K562 (cell line): Measurements from ENCODE around the gene SPNS2.

Experiments used
- DPF2 ChIP-seq: fragments of 450-650 bp; IDR thresholded peaks from 2 replicates; pipeline ENCODE4 v1.6.1; 2016
- ETV6 ChIP-seq, 3 experiments: fragments of 150-350 bp in 1 of 3; sonication (generic) in 1 of 3; formaldehyde crosslinking in 1 of 3; IDR thresholded peaks; 2 replicates each; pipeline versions ENCODE4 v1.6.1 to v1.8.0; 2014 to 2022; ENCODE audit warnings: borderline replicate concordance in 2 of 3, low read depth in 2 of 3, antibody characterized with exemption in 1 of 3, low read length in 1 of 3, mild to moderate bottlenecking in 1 of 3, missing genetic modification reagents in 1 of 3
- HDAC6 ChIP-seq: IDR thresholded peaks from 2 replicates; pipeline ENCODE4 v1.6.1; 2012; ENCODE audit warnings: low read depth, mild to moderate bottlenecking, control low read depth, inconsistent platforms, low read length, moderate library complexity
- NCOR1 ChIP-seq: fragments of 450-650 bp; IDR thresholded peaks from 2 replicates; pipeline ENCODE4 v1.6.1; 2016; ENCODE audit warnings: mild to moderate bottlenecking, moderate library complexity
- POLR2A ChIP-seq: fragments of 450-650 bp; conservative IDR thresholded peaks from 2 replicates; pipeline ENCODE4 v1.6.1; 2016
- SAFB ChIP-seq: fragments of 200-400 bp; formaldehyde crosslinking; IDR thresholded peaks from 2 replicates; pipeline ENCODE4 v1.6.1; 2017; ENCODE audit warnings: low read depth, low read length, borderline replicate concordance
- ZNF444 ChIP-seq: fragments of 250-450 bp; sonication (Bioruptor Pico); IDR thresholded peaks from 2 replicates; pipeline ENCODE4 v1.4.0; 2020; ENCODE audit warnings: mild to moderate bottlenecking, moderate library complexity
- TF ChIP-seq, protein P1 (sequence below): fragments of 450-650 bp; IDR thresholded peaks from 2 replicates; pipeline ENCODE4 v1.6.1; 2017; ENCODE audit warnings: mild to moderate bottlenecking, moderate library complexity
- TF ChIP-seq, protein P2 (sequence below), 3 experiments: IDR thresholded peaks in 2 of 3; conservative IDR thresholded peaks in 1 of 3; 2 replicates each; pipeline ENCODE4 v1.5.1; 2011 to 2012; ENCODE audit warnings: low read length in 3 of 3, mild to moderate bottlenecking in 3 of 3, control low read depth in 2 of 3, improper control_type of control experiment in 1 of 3, inconsistent platforms in 1 of 3, low read depth in 1 of 3, mixed read lengths in 1 of 3, moderate library complexity in 1 of 3; ENCODE audit not compliant: insufficient read depth in 2 of 3
- TF ChIP-seq, protein P3 (sequence below), 2 experiments: fragments of 450-650 bp; IDR thresholded peaks; 2 replicates each; pipeline ENCODE4 v1.6.1; 2016; ENCODE audit warnings: mild to moderate bottlenecking in 2 of 2, borderline replicate concordance in 1 of 2, low read depth in 1 of 2, moderate library complexity in 1 of 2
- TF ChIP-seq, protein P4 (sequence below): fragments of 250-450 bp; sonication (Bioruptor Pico); IDR thresholded peaks from 2 replicates; pipeline ENCODE4 v1.4.0; 2020; ENCODE audit warnings: borderline replicate concordance
- TF ChIP-seq, protein P5 (sequence below): sonication (generic); formaldehyde crosslinking; IDR thresholded peaks from 2 replicates; pipeline ENCODE4 v1.5.0; 2020; ENCODE audit warnings: missing genetic modification reagents
- TF ChIP-seq, protein P6 (sequence below): sonication (generic); formaldehyde crosslinking; IDR thresholded peaks from 2 replicates; pipeline ENCODE4 v1.8.1; 2023; ENCODE audit warnings: mild to moderate bottlenecking, missing genetic modification reagents

DNA sequence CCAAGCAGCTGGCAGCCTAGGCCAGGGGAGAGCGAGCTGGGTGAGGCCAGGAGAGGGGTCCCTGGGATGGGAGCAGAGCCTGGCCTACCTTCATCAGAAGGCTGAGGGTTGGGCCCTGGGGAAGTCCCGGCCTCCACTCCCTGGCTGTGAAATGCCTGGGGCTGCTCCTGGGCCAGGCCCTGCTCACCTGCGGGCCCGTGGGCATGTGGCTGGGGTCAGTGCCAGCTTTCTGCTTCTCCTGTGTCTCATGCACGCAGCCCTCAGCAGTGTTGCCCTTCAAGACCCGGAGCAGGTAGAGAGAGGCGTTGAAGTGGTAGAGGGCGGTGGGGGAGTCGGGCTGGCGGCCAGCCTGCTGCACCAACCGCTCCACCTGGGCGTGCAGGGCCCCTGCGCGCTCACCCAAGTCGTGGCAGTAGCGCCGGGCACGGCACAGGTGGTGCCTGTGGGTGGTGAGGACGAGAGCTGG, 44.1 kb downstream of the SPNS2 start:
- TF ChIP-seq, protein P1, sequence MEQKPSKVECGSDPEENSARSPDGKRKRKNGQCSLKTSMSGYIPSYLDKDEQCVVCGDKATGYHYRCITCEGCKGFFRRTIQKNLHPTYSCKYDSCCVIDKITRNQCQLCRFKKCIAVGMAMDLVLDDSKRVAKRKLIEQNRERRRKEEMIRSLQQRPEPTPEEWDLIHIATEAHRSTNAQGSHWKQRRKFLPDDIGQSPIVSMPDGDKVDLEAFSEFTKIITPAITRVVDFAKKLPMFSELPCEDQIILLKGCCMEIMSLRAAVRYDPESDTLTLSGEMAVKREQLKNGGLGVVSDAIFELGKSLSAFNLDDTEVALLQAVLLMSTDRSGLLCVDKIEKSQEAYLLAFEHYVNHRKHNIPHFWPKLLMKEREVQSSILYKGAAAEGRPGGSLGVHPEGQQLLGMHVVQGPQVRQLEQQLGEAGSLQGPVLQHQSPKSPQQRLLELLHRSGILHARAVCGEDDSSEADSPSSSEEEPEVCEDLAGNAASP, result no peak
- TF ChIP-seq ETV6 (IDR thresholded peaks at IDR 0.05; ENCODE audit: borderline replicate concordance in 1 of 2, low read depth in 2 of 2, low read length in 1 of 2) (no peak), ETV6 (CRISPR knock-in tag; IDR thresholded peaks at IDR 0.05; ENCODE audit: borderline replicate concordance) (no peak), DPF2 (no peak), NCOR1 (no peak), POLR2A (no peak), SAFB (no peak), HDAC6 (no peak), ZNF444 (no peak)
- TF ChIP-seq, protein P2, sequence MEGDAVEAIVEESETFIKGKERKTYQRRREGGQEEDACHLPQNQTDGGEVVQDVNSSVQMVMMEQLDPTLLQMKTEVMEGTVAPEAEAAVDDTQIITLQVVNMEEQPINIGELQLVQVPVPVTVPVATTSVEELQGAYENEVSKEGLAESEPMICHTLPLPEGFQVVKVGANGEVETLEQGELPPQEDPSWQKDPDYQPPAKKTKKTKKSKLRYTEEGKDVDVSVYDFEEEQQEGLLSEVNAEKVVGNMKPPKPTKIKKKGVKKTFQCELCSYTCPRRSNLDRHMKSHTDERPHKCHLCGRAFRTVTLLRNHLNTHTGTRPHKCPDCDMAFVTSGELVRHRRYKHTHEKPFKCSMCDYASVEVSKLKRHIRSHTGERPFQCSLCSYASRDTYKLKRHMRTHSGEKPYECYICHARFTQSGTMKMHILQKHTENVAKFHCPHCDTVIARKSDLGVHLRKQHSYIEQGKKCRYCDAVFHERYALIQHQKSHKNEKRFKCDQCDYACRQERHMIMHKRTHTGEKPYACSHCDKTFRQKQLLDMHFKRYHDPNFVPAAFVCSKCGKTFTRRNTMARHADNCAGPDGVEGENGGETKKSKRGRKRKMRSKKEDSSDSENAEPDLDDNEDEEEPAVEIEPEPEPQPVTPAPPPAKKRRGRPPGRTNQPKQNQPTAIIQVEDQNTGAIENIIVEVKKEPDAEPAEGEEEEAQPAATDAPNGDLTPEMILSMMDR (IDR thresholded peaks at IDR 0.05 in 2 of 3, conservative IDR thresholded peaks at IDR 0.05 in 1 of 3; ENCODE audit: insufficient read depth in 2 of 3, low read depth in 1 of 3, low read length in 3 of 3), result no peak
- TF ChIP-seq, protein P3, sequence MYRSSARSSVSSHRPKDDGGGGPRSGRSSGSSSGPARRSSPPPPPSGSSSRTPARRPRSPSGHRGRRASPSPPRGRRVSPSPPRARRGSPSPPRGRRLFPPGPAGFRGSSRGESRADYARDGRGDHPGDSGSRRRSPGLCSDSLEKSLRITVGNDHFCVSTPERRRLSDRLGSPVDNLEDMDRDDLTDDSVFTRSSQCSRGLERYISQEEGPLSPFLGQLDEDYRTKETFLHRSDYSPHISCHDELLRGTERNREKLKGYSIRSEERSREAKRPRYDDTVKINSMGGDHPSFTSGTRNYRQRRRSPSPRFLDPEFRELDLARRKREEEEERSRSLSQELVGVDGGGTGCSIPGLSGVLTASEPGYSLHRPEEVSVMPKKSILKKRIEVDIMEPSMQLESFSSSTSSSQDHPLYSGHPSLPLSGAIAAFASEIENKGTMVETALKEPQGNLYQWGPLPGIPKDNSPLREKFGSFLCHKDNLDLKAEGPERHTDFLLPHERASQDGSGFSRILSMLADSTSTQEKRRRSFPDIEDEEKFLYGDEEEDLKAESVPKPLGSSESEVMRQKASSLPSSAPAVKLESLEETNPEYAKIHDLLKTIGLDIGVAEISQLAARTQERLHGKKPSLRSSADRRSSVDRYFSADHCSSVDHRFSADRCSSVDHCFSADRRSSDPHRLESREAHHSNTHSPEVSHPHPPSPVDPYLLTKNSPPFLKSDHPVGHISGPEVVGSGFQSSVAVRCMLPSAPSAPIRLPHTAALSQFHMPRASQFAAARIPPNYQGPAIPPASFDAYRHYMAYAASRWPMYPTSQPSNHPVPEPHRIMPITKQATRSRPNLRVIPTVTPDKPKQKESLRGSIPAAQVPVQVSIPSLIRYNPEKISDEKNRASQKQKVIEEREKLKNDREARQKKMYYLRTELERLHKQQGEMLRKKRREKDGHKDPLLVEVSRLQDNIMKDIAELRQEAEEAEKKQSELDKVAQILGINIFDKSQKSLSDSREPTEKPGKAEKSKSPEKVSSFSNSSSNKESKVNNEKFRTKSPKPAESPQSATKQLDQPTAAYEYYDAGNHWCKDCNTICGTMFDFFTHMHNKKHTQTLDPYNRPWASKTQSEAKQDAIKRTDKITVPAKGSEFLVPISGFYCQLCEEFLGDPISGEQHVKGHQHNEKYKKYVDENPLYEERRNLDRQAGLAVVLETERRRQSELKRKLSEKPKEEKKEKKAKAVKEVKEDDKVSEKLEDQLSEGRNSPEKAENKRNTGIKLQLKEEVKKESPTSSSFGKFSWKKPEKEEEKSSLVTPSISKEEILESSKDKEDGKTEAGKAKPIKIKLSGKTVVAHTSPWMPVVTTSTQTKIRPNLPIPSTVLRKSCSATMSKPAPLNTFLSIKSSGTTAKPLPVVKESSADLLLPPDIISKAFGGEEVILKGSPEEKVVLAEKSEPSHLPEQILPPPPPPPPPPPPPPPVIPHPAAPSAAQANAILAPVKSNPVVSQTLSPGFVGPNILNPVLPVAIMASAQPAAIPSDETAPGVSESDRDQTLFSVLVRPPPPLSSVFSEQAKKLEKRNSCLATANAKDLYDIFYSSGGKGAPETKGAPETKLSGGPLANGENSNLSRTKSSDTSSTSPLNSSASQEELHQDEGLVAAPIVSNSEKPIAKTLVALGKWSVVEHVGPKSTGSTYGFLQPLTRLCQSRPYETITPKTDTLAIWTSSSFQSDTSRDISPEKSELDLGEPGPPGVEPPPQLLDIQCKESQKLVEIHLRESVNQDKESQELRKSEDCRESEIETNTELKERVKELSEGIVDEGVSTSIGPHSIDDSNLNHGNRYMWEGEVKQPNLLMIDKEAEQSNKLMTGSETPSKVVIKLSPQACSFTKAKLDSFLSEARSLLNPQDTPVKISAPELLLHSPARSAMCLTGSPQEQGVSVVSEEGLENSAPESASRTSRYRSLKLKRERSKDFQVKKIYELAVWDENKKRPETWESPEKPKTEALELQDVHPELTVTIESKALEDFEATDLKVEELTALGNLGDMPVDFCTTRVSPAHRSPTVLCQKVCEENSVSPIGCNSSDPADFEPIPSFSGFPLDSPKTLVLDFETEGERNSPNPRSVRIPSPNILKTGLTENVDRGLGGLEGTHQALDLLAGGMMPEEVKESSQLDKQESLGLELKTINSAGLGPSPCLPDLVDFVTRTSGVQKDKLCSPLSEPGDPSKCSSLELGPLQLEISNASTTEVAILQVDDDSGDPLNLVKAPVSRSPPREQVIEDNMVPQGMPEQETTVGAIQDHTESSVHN (IDR thresholded peaks at IDR 0.05; ENCODE audit: borderline replicate concordance in 1 of 2, low read depth in 1 of 2), result no peak
- TF ChIP-seq, protein P4, sequence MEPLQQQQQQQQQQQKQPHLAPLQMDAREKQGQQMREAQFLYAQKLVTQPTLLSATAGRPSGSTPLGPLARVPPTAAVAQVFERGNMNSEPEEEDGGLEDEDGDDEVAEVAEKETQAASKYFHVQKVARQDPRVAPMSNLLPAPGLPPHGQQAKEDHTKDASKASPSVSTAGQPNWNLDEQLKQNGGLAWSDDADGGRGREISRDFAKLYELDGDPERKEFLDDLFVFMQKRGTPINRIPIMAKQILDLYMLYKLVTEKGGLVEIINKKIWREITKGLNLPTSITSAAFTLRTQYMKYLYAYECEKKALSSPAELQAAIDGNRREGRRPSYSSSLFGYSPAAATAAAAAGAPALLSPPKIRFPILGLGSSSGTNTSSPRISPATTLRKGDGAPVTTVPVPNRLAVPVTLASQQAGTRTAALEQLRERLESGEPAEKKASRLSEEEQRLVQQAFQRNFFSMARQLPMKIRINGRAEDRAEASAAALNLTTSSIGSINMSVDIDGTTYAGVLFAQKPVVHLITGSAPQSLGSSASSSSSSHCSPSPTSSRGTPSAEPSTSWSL (CRISPR knock-in tag), result no peak
- TF ChIP-seq, protein P5, sequence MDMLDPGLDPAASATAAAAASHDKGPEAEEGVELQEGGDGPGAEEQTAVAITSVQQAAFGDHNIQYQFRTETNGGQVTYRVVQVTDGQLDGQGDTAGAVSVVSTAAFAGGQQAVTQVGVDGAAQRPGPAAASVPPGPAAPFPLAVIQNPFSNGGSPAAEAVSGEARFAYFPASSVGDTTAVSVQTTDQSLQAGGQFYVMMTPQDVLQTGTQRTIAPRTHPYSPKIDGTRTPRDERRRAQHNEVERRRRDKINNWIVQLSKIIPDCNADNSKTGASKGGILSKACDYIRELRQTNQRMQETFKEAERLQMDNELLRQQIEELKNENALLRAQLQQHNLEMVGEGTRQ (CRISPR knock-in tag), result no peak
- TF ChIP-seq, protein P6, sequence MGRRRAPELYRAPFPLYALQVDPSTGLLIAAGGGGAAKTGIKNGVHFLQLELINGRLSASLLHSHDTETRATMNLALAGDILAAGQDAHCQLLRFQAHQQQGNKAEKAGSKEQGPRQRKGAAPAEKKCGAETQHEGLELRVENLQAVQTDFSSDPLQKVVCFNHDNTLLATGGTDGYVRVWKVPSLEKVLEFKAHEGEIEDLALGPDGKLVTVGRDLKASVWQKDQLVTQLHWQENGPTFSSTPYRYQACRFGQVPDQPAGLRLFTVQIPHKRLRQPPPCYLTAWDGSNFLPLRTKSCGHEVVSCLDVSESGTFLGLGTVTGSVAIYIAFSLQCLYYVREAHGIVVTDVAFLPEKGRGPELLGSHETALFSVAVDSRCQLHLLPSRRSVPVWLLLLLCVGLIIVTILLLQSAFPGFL, result no peak
